ENCODE data around the gene CALB2. TPM values are rescaled to one million over a fixed set of nuclear protein-coding genes. Genes with fewer than 3 reads are reported as not detected.

The CALB2 gene
- total RNA-seq, 1 experiment from 2014 or later, result not detected

DNA sequence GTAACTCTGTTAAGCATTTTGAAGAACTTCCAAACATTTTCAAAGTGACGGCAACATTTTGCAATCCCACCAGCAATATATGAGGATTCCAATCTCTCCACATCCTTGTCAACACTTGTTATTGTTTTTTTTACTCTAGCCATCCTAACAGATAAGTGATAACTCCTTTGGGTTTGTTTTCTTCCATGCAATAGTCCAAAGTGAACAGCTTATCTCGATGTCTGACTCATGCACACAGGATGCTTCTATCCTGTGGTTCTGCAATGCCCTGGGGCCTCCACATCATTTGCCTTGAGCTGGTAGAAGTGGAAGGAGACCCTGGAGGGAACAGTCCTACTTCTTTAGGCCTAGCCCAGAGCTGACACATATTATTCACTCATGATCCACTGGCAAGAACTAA, 70.4 kb downstream of the CALB2 start:
- no peaks in the 10 kb centered on the region for H3K36me3 ChIP-seq
- no peaks in the 10 kb centered on the region for H3K9me3 ChIP-seq
- no peaks in the 10 kb centered on the region for H3K27me3 ChIP-seq
- no peak overlapping the region for H3K4me3 ChIP-seq
- no peak for DNase-seq

DNA sequence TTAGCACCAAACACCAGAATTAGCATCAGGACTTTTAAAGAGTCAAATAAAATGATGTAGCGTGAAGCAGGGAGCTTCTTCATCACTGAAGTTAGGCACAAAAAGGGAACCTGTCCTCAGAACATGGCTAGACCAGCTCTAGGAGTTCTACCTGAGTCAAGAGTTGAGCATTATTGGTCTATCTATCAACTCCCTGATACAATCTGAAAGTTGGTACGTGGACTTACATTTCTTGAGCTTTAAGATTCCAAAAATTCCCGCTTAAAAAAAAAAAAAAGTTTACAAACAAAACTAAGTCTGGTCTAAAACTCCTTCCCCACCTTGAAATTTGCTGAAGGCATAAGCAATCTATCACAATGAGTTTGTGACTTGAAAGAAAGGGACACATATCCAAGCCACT, 71.1 kb downstream of the CALB2 start:
- Histone ChIP-seq H3K9me3 (no peaks in the 10 kb centered on the region), H3K27me3 (no peaks in the 10 kb centered on the region), H3K4me3 (no peak overlapping the region), H3K36me3 (no peaks in the 10 kb centered on the region)
- no peak for DNase-seq

DNA sequence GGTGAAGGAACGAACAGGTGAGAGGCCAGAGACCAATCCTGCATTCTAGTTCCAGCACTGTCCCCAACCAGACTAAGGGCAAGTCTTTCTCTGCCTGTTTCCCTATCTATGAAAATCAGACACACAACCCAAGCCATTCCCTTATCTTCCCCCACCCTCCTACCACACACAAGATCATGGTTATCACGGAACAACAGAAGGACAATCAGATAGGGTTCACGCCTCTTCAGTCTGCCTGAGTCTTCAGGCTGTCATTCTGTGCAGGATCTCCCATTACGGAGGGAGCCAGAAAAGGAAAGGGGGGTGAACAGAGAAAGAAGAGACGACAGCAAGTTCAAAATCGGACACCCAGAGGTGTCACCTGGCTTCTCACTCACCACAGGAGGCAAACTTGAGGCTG, 72.2 kb downstream of the CALB2 start:
- Histone ChIP-seq H3K9me3 (no peaks in the 10 kb centered on the region), H3K4me3 (no peak overlapping the region), H3K36me3 (no peaks in the 10 kb centered on the region), H3K27me3 (no peaks in the 10 kb centered on the region)
- DNase-seq, result no peak

DNA sequence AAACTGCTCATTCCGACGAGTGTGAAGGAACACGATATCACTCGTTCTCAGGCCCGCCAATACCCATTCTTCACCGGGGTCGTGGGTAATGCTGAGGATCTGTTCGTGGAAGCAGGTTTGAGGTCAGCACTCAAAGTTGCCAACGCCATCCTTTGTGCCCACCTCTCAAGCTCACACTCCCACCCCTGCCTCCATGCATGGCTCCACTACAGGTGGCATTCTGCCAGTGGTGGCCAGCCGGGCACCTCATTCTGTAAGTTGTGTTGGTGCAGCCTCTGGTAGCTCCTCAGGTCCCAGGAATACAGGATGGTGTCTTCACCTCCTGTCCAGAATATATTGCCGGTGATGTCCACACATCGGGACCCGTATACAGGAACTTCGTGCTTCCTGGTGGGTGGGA, 72.7 kb downstream of the CALB2 start:
- H3K4me3 ChIP-seq, result no peak overlapping the region

DNA sequence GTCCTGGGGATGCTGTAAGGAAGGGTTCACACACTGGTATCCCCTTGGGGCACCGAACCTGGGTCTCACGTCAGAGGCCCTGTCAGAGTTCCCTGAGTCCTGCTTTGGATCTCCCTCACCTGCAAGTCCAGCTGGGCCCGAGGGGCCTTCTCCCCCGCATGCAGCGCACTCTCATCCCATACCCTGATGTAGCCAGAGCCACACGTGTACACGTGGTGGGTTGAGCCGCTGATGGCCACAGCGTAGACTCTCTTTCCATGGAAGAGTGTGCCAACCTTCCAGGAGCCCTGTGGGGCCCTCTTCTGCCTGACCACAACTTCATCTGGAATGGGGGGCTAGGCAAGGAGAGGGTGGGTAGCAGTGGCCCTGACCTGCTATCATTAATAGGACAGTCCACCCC, 73.5 kb downstream of the CALB2 start:
- Histone ChIP-seq H3K27me3 (no peaks in the 10 kb centered on the region), H3K4me3 (no peak overlapping the region), H3K9me3 (no peaks in the 10 kb centered on the region), H3K36me3 (no peaks in the 10 kb centered on the region)
- DNase-seq, result no peak

More for the DNA sequence above, 72.7 kb downstream of the CALB2 start:
- DNase-seq, result no peak
- Histone ChIP-seq H3K27me3 (no peaks in the 10 kb centered on the region), H3K9me3 (no peaks in the 10 kb centered on the region), H3K36me3 (no peaks in the 10 kb centered on the region)

DNA sequence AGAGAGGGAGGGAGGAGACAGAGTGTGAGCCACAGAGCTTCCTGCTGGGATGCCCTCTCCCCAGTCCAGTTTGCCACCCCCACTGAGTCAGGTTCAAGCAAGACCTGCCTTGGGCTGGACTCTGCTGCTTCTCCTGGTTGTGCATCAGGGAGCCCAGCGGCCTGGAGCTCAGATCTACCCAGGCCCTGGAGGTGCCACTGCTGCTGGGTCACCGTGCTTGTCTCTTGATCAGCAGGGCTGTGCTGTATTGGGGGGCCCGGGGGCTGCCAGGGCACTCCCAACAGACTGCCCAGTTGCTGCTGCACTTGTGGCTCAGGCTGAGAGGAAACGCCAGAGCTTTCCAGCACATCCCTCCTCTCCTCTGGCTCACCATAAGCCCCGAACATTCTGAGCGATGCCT, 74.4 kb downstream of the CALB2 start:
- Histone ChIP-seq H3K4me3 (no peak overlapping the region), H3K9me3 (no peaks in the 10 kb centered on the region), H3K36me3 (no peaks in the 10 kb centered on the region), H3K27me3 (no peaks in the 10 kb centered on the region)
- DNase-seq, result no peak

DNA sequence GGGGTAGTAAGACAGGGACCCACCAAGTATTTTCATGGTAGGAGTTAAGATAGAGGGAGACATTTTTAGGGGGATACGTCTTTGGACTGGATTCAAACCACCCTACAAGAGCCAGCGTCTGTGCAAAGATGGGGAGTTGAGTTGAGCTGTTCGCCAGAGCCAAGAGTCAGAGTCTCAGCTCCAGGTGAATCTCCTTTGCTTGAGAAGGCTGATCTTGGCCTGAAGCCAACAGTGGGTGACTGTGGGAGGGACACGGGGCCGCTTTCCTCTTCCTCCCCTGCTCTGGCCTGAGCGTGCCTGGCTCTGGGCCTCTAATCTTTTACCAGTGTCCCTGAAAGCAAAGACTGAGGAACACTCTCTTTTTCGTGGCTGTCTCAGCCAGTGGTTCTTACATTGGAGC, 78.0 kb downstream of the CALB2 start:
- Histone ChIP-seq H3K36me3 (no peaks in the 10 kb centered on the region), H3K4me3 (no peak overlapping the region), H3K27me3 (no peaks in the 10 kb centered on the region), H3K9me3 (no peaks in the 10 kb centered on the region)
- DNase-seq, result no peak

DNA sequence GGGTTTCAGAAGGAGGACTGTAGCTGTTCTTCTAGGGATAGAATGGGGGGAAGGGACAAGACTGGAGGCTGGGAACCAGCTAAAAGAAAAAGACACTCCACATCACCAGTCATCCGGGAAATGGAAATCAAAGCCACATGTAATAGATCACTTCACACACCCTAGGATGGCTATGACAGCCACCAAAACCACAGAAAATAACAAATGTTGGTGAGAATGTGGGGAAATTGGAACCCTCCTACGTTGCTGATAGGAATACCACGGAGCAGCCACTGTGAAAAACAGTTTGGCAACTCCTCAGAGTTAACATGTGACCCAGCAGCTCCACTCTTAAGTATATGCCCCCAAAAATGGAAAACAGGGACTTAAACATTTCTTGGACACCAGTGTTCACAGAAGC, 81.0 kb downstream of the CALB2 start:
- Histone ChIP-seq H3K9me3 (no peaks in the 10 kb centered on the region), H3K27me3 (no peaks in the 10 kb centered on the region), H3K4me3 (no peak overlapping the region), H3K36me3 (no peaks in the 10 kb centered on the region)
- no peak for DNase-seq

Other genes with a start within 250 kb of the CALB2 start
- 0.26 and 0.67 TPM in 2 replicates for gene HYDIN, start 128.0 kb upstream of the CALB2 start, total RNA-seq (2014; rRNA removed; shearing (Covaris generic); ENCODE audit: low replicate concordance)
- gene CMTR2, start 69.3 kb upstream of the CALB2 start, total RNA-seq (2014; rRNA removed; shearing (Covaris generic); ENCODE audit: low replicate concordance), result 12.6 and 18.0 TPM in 2 replicates
- gene TLE7, start 83.3 kb downstream of the CALB2 start, total RNA-seq (2014; rRNA removed; shearing (Covaris generic); ENCODE audit: low replicate concordance), result not detected in 2 replicates
- gene ZNF23, start 103.5 kb downstream of the CALB2 start, total RNA-seq (2014; rRNA removed; shearing (Covaris generic); ENCODE audit: low replicate concordance), result 3.6 and 4.2 TPM in 2 replicates
- gene ZNF19, start 130.6 kb downstream of the CALB2 start, total RNA-seq (2014; rRNA removed; shearing (Covaris generic); ENCODE audit: low replicate concordance), result 0.25 and 1.1 TPM in 2 replicates
- 0.47 TPM in 1 of 2 replicates, not detected in the other for gene CHST4, start 167.7 kb downstream of the CALB2 start, total RNA-seq (2014; rRNA removed; shearing (Covaris generic); ENCODE audit: low replicate concordance)
- gene TAT, start 218.4 kb downstream of the CALB2 start, total RNA-seq (2014; rRNA removed; shearing (Covaris generic); ENCODE audit: low replicate concordance), result not detected in 2 replicates

Measured in MG63 (cell line).